ENCODE data around the gene DEXI.
A peak's percentile ranks its signal among the peaks of the same experiment; 100 is the strongest.

DEXI gene

GRCh38 chr16:10938321-10938720 lies 3.9 kb downstream of the DEXI start:
- Histone ChIP-seq H2AK5ac (ENCODE audit: low read length) (no peak overlapping the region), H4K12ac (ENCODE audit: low read depth, low read length) (no peak overlapping the region), H3K4ac (ENCODE audit: low read depth, low read length) (peak overlapping the region; percentile 17), H4K8ac (ENCODE audit: low read depth, low read length) (no peak overlapping the region), H3K27me3 (ENCODE audit: insufficient read depth, low read length) (no peaks in the 10 kb centered on the region), H3K9me3 (ENCODE audit: insufficient read depth, low read depth, low read length) (peaks cover 1% of the 10 kb centered on the region), H3K9ac (ENCODE audit: low read length) (no peak overlapping the region), H2BK5ac (ENCODE audit: low read depth, low read length, poor library complexity) (no peak overlapping the region), H2AFZ (ENCODE audit: insufficient read depth, low read length, poor library complexity) (no peak overlapping the region), H3K36me3 (ENCODE audit: control insufficient read depth in 1 of 2, insufficient read depth in 2 of 2, low read length in 2 of 2) (peaks cover 6 to 11% of the 10 kb centered on the region in 2 experiments), H3K27ac (ENCODE audit: low read depth, low read length) (no peak overlapping the region), H3K79me2 (ENCODE audit: control insufficient read depth, insufficient read depth, low read length, poor library complexity) (peaks cover 14% of the 10 kb centered on the region), H3K18ac (ENCODE audit: low read length) (no peak overlapping the region), H2BK12ac (ENCODE audit: low read length) (no peak overlapping the region), H3K23ac (ENCODE audit: low read length) (no peak overlapping the region), H2BK120ac (ENCODE audit: insufficient read depth, low read length, poor library complexity) (no peak overlapping the region), H3K4me2 (ENCODE audit: low read length) (no peak overlapping the region), H3K4me3 (ENCODE audit: low read depth, low read length) (no peak overlapping the region), H3K4me1 (ENCODE audit: control insufficient read depth in 1 of 2, insufficient read depth in 2 of 2, low read length in 2 of 2) (peaks cover 25 to 45% of the 10 kb centered on the region in 2 experiments), H3K14ac (ENCODE audit: low read length) (no peak overlapping the region), H4K91ac (ENCODE audit: low read depth, low read length) (no peak overlapping the region), H3K79me1 (ENCODE audit: low read length) (peaks cover 11% of the 10 kb centered on the region)
- no peak for DNase-seq
- no CpG with 5 or more reads among the region's 7 CpGs for WGBS (ENCODE audit: extremely low coverage, insufficient coverage, insufficient read length)

- Histone ChIP-seq H2BK5ac (ENCODE audit: low read depth, low read length, poor library complexity) (no peak overlapping the region), H3K36me3 (ENCODE audit: control insufficient read depth in 1 of 2, insufficient read depth in 2 of 2, low read length in 2 of 2) (peaks cover 7 to 11% of the 10 kb centered on the region in 2 experiments), H4K91ac (ENCODE audit: low read depth, low read length) (no peak overlapping the region), H3K79me1 (ENCODE audit: low read length) (peaks cover 12% of the 10 kb centered on the region), H4K12ac (ENCODE audit: low read depth, low read length) (no peak overlapping the region), H3K27me3 (ENCODE audit: insufficient read depth, low read length) (no peaks in the 10 kb centered on the region), H3K9me3 (ENCODE audit: insufficient read depth, low read depth, low read length) (peaks cover 2% of the 10 kb centered on the region), H3K14ac (ENCODE audit: low read length) (no peak overlapping the region), H3K9ac (ENCODE audit: low read length) (no peak overlapping the region), H2AFZ (ENCODE audit: insufficient read depth, low read length, poor library complexity) (no peak overlapping the region), H2BK120ac (ENCODE audit: insufficient read depth, low read length, poor library complexity) (no peak overlapping the region), H2AK5ac (ENCODE audit: low read length) (no peak overlapping the region), H3K18ac (ENCODE audit: low read length) (no peak overlapping the region), H3K4ac (ENCODE audit: low read depth, low read length) (no peak overlapping the region), H3K4me1 (ENCODE audit: control insufficient read depth in 1 of 2, insufficient read depth in 2 of 2, low read length in 2 of 2) (peaks cover 30 to 52% of the 10 kb centered on the region in 2 experiments), H3K27ac (ENCODE audit: low read depth, low read length) (no peak overlapping the region), H4K8ac (ENCODE audit: low read depth, low read length) (no peak overlapping the region), H3K79me2 (ENCODE audit: control insufficient read depth, insufficient read depth, low read length, poor library complexity) (peaks cover 14% of the 10 kb centered on the region), H3K23ac (ENCODE audit: low read length) (peak overlapping the region; percentile 49), H3K4me2 (ENCODE audit: low read length) (no peak overlapping the region), H2BK12ac (ENCODE audit: low read length) (no peak overlapping the region), H3K4me3 (ENCODE audit: low read depth, low read length) (no peak overlapping the region)
- DNase-seq: no peak
- no CpG with 5 or more reads among the region's 11 CpGs for WGBS (ENCODE audit: extremely low coverage, insufficient coverage, insufficient read length)
These were observed 5.0 kb downstream of the DEXI start for GRCh38 chr16:10937068-10937859.

- Histone ChIP-seq H3K4me1 (ENCODE audit: control insufficient read depth in 1 of 2, insufficient read depth in 2 of 2, low read length in 2 of 2) (peaks cover 30 to 51% of the 10 kb centered on the region in 2 experiments), H3K23ac (ENCODE audit: low read length) (no peak overlapping the region)
These were observed 5.8 kb downstream of the DEXI start for GRCh38 chr16:10936272-10936984.

DNA sequence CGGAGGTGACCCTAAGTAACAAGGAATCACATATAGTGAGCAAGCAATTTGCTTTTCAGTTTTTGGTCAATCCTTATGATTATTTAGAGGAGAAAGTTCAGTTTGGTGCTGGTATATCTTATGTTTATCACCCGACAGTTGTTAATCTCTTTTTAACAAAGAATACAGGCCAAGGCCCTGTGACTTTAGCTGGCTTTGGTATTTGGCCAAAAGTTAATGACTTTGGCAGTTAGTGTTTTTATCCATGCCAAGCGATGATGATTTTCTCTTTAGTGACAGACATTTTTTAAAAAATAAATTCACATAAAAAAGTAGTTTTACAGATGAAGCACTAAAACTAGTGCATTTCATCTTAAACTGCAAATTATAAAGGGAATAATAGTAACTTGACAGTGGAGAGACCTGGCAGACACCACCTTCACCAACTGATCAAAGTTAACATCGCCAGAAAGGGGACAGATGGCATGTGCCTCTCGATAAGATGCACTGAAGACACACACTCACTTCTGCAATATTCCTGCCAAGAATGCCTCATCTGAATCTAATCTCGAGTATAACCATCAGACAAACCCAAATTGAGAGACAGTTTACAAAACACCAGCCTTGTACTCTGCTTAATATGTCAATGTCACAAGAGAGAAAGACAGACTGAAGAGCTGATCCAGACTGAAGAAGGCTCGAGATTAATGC lies 6.9 kb downstream of the DEXI start:
- Histone ChIP-seq H2AFZ (ENCODE audit: insufficient read depth, low read length, poor library complexity) (no peak overlapping the region), H3K27ac (ENCODE audit: low read depth, low read length) (no peak overlapping the region), H3K4ac (ENCODE audit: low read depth, low read length) (no peak overlapping the region), H3K4me3 (ENCODE audit: low read depth, low read length) (no peak overlapping the region), H3K79me1 (ENCODE audit: low read length) (peaks cover 10% of the 10 kb centered on the region), H4K91ac (ENCODE audit: low read depth, low read length) (no peak overlapping the region), H3K4me2 (ENCODE audit: low read length) (no peak overlapping the region), H2BK120ac (ENCODE audit: insufficient read depth, low read length, poor library complexity) (no peak overlapping the region), H3K27me3 (ENCODE audit: insufficient read depth, low read length) (no peaks in the 10 kb centered on the region), H2BK5ac (ENCODE audit: low read depth, low read length, poor library complexity) (no peak overlapping the region), H3K14ac (ENCODE audit: low read length) (no peak overlapping the region), H3K23ac (ENCODE audit: low read length) (no peak overlapping the region), H3K18ac (ENCODE audit: low read length) (no peak overlapping the region), H2AK5ac (ENCODE audit: low read length) (no peak overlapping the region), H4K12ac (ENCODE audit: low read depth, low read length) (no peak overlapping the region), H3K9me3 (ENCODE audit: insufficient read depth, low read depth, low read length) (peaks cover 2% of the 10 kb centered on the region), H2BK12ac (ENCODE audit: low read length) (no peak overlapping the region), H3K9ac (ENCODE audit: low read length) (no peak overlapping the region), H3K36me3 (ENCODE audit: control insufficient read depth in 1 of 2, insufficient read depth in 2 of 2, low read length in 2 of 2) (peaks cover 14% of the 10 kb centered on the region in 2 experiments), H4K8ac (ENCODE audit: low read depth, low read length) (no peak overlapping the region), H3K79me2 (ENCODE audit: control insufficient read depth, insufficient read depth, low read length, poor library complexity) (peaks cover 4% of the 10 kb centered on the region), H3K4me1 (ENCODE audit: control insufficient read depth in 1 of 2, insufficient read depth in 2 of 2, low read length in 2 of 2) (peaks cover 22 to 40% of the 10 kb centered on the region in 2 experiments)
- no peak for DNase-seq
- no CpG with 5 or more reads among the region's 7 CpGs for WGBS (ENCODE audit: extremely low coverage, insufficient coverage, insufficient read length)

More at GRCh38 chr16:10936272-10936984, 5.8 kb downstream of the DEXI start:
- no peak overlapping the region for H4K12ac ChIP-seq (ENCODE audit: low read depth, low read length)
- no peak overlapping the region for H3K4me3 ChIP-seq (ENCODE audit: low read depth, low read length)
- H3K79me2 ChIP-seq (ENCODE audit: control insufficient read depth, insufficient read depth, low read length, poor library complexity): peaks cover 12% of the 10 kb centered on the region
- peaks cover 11% of the 10 kb centered on the region for H3K79me1 ChIP-seq (ENCODE audit: low read length)
- no peak overlapping the region for H3K18ac ChIP-seq (ENCODE audit: low read length)
- H3K27me3 ChIP-seq (ENCODE audit: insufficient read depth, low read length): no peaks in the 10 kb centered on the region
- H2AFZ ChIP-seq (ENCODE audit: insufficient read depth, low read length, poor library complexity): no peak overlapping the region
- no peak overlapping the region for H3K14ac ChIP-seq (ENCODE audit: low read length)
- no peak overlapping the region for H3K27ac ChIP-seq (ENCODE audit: low read depth, low read length)
- no CpG with 5 or more reads among the region's 8 CpGs for WGBS (ENCODE audit: extremely low coverage, insufficient coverage, insufficient read length)
- H4K8ac ChIP-seq (ENCODE audit: low read depth, low read length): no peak overlapping the region
- H3K9ac ChIP-seq (ENCODE audit: low read length): no peak overlapping the region
- no peak overlapping the region for H3K4ac ChIP-seq (ENCODE audit: low read depth, low read length)
- H2BK5ac ChIP-seq (ENCODE audit: low read depth, low read length, poor library complexity): no peak overlapping the region
- peaks cover 2% of the 10 kb centered on the region for H3K9me3 ChIP-seq (ENCODE audit: insufficient read depth, low read depth, low read length)
- no peak for DNase-seq
- no peak overlapping the region for H2BK12ac ChIP-seq (ENCODE audit: low read length)
- H3K36me3 ChIP-seq (ENCODE audit: control insufficient read depth in 1 of 2, insufficient read depth in 2 of 2, low read length in 2 of 2): peaks cover 11% of the 10 kb centered on the region in 2 experiments
- no peak overlapping the region for H4K91ac ChIP-seq (ENCODE audit: low read depth, low read length)
- no peak overlapping the region for H2BK120ac ChIP-seq (ENCODE audit: insufficient read depth, low read length, poor library complexity)
- no peak overlapping the region for H3K4me2 ChIP-seq (ENCODE audit: low read length)
- no peak overlapping the region for H2AK5ac ChIP-seq (ENCODE audit: low read length)

Measured in trophoblast cell (in vitro differentiated cells and primary cell).